Upper lobe of left lung (tissue), 4 donors: ENCODE results near the gene ENTREP3.

Source experiments
- CTCF ChIP-seq, 6 experiments: fragments of 450-650 bp in 4 of 6; fragments of 200-600 bp in 2 of 6; sonication (generic) in 2 of 6; IDR thresholded peaks; one replicate each; pipeline ENCODE4 v1.5.1; 2016 to 2019; ENCODE audit warnings: antibody characterized with exemption in 6 of 6
- EP300 ChIP-seq, 4 donors: sonication (generic); formaldehyde crosslinking; IDR thresholded peaks; one replicate each; pipeline ENCODE4 v1.5.1; 2017; ENCODE audit warnings: antibody characterized with exemption in 4 of 4, control low read depth in 2 of 4
- POLR2A ChIP-seq, 4 donors: fragments of 450-650 bp; IDR thresholded peaks; one replicate each; pipeline ENCODE4 v1.5.1; 2016 to 2017; ENCODE audit warnings: antibody characterized with exemption in 4 of 4, mild to moderate bottlenecking in 2 of 4
- POLR2AphosphoS5 ChIP-seq, 2 donors: sonication (generic); formaldehyde crosslinking; IDR thresholded peaks; one replicate each; pipeline ENCODE4 v1.5.1; 2017; ENCODE audit warnings: antibody characterized with exemption in 2 of 2

DNA sequence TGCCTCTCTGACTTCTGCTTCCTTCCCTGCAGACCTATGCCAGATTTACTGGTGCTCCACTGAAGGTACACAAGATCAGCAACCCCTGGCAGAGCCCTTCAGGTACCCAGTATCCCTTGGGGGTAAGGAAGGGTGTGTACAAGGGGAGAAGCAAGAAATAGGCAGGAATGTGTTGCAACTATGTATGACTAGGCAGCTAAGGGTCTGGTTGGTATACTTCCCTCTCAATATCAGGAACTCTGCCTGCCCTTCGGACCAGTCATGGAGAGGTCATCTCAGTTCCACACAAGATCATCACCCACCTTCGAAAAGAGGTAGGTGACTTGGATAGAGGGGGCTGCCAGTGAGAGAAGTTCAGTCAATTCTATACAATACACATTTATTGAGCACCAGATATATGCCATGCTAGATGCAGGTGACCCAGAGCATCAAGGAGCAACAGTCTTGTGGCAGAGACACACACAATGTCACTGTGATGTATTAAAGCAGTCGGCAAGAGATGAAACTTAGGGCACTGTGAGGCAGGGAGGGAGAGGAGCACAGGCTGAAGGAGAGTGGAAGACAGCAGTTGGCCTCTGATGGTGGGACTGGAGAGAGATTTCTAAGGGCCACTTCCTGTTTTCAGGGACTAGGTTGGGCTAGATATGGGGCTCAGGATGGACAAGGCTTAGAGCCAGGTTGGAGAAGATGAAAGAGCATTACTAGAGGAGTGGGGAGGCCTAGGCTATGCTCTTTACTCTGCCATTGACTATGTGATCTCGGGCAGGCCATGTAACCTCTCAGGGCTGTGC lies 44.8 kb downstream of the ENTREP3 start:
- no peak for TF ChIP-seq POLR2A (IDR thresholded peaks at IDR 0.05)
- no peak for TF ChIP-seq EP300 (IDR thresholded peaks at IDR 0.05)
- TF ChIP-seq CTCF (IDR thresholded peaks at IDR 0.05): no peak
- no peak for TF ChIP-seq POLR2AphosphoS5 (IDR thresholded peaks at IDR 0.05)
